Retinal pigment epithelial cell (primary cell): ENCODE results near the gene MIEF1.
"Not testable (repeated sequence)": the region's sequence is repeated elsewhere in the genome, so short reads cannot be mapped to it uniquely, and the experiment has no call there.

Experiments
- DNase-seq: peaks from one replicate; pipeline ENCODE4 v3.0.0-alpha.2; 2010; ENCODE audit warnings: low read depth
- H3K4me3 ChIP-seq: 2 replicates; pipeline ENCODE4 v1.5.1; 2011; ENCODE audit warnings: mild to moderate bottlenecking, low read length, control low read depth, moderate library complexity
- TF ChIP-seq, protein P1 (sequence below): conservative IDR thresholded peaks from 2 replicates; pipeline ENCODE4 v1.5.1; 2011; ENCODE audit warnings: low read depth, low read length, control low read depth, inconsistent platforms

The MIEF1 gene

DNA sequence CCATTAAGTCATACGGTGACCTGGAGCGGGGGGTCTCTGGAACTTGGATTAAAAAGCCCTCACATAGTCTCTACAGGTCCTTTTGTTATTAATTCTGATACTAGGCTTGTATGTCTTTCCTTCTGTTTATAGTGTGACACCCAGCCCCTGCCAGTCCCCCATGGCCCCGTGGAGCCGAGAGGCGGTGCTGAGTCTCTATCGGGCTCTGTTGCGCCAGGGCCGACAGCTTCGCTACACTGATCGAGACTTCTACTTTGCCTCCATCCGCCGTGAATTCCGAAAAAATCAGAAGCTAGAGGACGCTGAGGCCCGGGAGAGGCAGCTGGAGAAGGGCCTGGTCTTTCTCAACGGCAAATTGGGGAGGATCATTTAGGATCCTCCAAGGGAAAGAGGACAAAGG is 2.0 kb downstream of the MIEF1 start:
- DNase-seq = no peak
- TF ChIP-seq, protein P1, sequence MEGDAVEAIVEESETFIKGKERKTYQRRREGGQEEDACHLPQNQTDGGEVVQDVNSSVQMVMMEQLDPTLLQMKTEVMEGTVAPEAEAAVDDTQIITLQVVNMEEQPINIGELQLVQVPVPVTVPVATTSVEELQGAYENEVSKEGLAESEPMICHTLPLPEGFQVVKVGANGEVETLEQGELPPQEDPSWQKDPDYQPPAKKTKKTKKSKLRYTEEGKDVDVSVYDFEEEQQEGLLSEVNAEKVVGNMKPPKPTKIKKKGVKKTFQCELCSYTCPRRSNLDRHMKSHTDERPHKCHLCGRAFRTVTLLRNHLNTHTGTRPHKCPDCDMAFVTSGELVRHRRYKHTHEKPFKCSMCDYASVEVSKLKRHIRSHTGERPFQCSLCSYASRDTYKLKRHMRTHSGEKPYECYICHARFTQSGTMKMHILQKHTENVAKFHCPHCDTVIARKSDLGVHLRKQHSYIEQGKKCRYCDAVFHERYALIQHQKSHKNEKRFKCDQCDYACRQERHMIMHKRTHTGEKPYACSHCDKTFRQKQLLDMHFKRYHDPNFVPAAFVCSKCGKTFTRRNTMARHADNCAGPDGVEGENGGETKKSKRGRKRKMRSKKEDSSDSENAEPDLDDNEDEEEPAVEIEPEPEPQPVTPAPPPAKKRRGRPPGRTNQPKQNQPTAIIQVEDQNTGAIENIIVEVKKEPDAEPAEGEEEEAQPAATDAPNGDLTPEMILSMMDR = no peak
- no peak overlapping the region for H3K4me3 ChIP-seq

DNA sequence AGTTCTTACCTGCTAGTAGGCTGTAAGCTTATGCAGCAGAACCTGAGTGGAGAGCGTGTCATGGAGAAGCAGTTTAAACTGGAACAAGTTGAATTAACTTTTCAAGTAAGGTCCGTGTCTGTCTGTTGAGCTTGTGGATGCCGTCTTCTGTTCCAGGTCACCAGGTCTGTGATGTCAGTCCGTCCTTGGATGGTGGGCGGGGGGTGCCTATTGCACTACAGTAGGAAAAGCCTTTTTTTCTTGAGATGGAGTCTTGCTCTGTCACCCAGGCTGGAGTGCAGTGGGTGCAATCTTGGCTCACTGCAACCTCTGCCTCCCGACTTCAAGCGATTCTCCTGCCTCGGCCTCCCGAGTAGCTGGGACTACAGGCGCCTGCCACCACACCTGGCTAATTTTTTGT is 4.9 kb downstream of the MIEF1 start:
- not testable (repeated sequence) for DNase-seq, H3K4me3 ChIP-seq

DNA sequence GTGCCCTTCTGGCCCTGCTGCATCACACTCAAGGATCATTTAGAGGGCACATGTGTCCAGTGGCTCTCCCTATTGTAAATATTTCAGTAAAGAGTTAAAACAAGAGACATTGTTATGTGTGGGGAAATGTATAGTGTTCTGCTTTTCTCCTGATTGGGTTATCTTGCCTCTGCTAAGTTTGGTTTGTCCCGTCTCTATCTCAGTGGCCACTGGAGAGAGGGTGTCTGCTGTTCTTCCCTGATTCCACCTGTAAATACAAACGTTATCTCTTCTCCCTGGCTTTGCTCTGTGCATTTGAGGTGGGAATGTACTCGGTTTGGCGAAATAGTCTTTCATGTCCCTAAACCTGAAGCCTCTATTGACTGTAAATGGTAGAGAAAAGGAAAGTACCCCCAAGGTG is 6.3 kb downstream of the MIEF1 start:
- no peak for DNase-seq
- TF ChIP-seq, protein P1 = no peak
- H3K4me3 ChIP-seq = no peak overlapping the region

DNA sequence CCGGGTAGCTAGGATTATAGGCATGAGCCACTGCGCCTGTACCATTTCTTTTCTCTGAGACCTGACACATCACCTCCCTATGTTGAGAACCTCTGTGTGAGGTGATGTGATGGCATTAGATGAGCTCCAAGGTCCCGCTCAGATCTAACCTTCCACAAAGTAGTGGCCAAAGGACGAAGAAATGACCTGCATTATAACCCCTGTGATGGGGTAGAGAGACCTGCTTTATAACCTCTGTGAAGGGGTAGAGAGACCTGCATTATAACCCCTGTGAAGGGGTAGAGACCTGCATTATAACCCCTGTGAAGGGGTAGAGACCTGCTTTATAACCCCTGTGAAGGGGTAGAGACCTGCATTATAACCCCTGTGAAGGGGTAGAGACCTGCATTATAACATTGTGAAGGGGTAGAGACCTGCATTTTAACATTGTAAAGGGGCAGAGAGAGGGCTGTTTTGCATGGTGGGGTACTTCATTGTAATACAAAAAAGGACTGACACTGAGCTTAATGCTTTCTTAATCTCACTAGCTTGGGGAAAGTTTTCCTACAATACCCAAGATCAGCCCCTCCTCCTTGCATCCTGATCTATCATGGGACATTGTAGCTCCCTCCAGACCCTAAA is 8.5 kb downstream of the MIEF1 start:
- TF ChIP-seq, protein P1 = no peak
- H3K4me3 ChIP-seq = no peak overlapping the region

DNA sequence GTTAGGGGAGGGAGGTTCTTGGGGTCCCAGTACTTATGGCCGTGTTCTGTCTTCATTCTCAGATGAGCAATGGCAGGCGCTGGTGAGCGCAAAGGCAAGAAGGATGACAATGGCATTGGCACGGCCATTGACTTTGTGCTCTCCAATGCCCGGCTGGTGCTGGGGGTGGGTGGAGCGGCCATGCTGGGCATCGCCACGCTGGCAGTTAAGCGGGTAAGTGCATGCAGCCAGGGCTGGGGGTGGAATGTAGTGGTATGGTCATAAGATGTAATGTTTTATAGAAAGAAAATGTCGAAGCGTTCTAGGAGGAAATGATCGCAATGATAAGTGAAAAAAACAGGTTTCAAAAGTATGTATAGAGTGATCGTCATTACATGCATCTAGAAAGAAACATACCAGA is 9.1 kb downstream of the MIEF1 start:
- DNase-seq = no peak
- TF ChIP-seq, protein P1 = no peak

More for the DNA sequence above, 8.5 kb downstream of the MIEF1 start:
- DNase-seq = no peak

DNA sequence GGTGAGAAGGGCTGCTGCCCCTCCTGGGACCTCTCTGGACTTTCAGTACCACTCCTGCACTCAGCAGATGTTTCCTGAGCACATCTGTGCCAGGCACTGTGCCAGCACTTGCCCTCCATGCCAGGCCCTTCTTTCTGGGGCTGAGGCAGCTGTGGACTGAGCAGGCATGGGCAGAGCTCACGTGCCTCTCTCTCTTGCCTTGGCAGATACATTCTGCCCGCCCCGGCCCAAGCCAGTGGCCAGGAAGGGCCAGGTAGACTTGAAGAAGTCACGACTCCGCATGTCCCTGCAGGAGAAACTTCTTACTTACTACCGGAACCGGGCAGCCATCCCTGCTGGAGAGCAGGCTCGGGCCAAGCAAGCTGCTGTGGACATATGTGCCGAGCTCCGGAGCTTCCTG is 9.9 kb downstream of the MIEF1 start:
- TF ChIP-seq, protein P1 = no peak
- no peak overlapping the region for H3K4me3 ChIP-seq
- DNase-seq = no peak

More for the DNA sequence above, 9.1 kb downstream of the MIEF1 start:
- no peak overlapping the region for H3K4me3 ChIP-seq

DNA sequence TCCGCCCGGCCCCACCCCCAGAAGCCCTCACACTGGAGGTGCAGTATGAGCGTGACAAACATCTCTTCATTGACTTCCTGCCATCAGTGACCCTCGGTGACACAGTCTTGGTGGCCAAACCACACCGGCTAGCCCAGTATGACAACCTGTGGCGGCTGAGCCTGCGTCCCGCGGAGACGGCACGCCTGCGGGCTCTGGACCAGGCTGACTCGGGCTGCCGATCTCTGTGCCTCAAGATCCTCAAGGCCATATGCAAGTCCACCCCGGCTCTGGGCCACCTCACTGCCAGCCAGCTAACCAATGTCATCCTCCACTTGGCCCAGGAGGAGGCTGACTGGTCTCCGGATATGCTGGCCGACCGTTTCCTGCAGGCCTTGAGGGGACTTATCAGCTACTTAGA is 11.7 kb downstream of the MIEF1 start:
- DNase-seq = no peak
- TF ChIP-seq, protein P1 = no peak
- H3K4me3 ChIP-seq = no peak overlapping the region
